GM19452 (cell line): ENCODE measurements around the gene TC2N.
A peak's percentile ranks its signal among the peaks of the same experiment; 100 is the strongest.
"Not testable (repeated sequence)": the region's sequence is repeated elsewhere in the genome, so short reads cannot be mapped to it uniquely, and the experiment has no call there.

ENCODE experiments used
- ATAC-seq: cut with Tn5 transposase; IDR thresholded peaks from one replicate; pipeline ENCODE4 v1.9.1; 2021; ENCODE audit not compliant: unreplicated experiment

The TC2N gene

GRCh38 chr14:91870001-91870400 is 2.7 kb upstream of the TC2N start:
- ATAC-seq = no peak

- no peak for ATAC-seq
Measured at GRCh38 chr14:91869556-91869955, 2.2 kb upstream of the TC2N start.

- ATAC-seq = no peak
Measured at GRCh38 chr14:91866511-91867295, 633 bp downstream of the TC2N start.

GRCh38 chr14:91866061-91866460 is 1.3 kb downstream of the TC2N start:
- no peak for ATAC-seq

- ATAC-seq = no peak
Measured at GRCh38 chr14:91862417-91862816, 4.9 kb downstream of the TC2N start.

- no peak for ATAC-seq
Measured at GRCh38 chr14:91861091-91861490, 6.2 kb downstream of the TC2N start.

- ATAC-seq = no peak
Measured at GRCh38 chr14:91860238-91860637, 7.1 kb downstream of the TC2N start.

GRCh38 chr14:91858536-91859275 is 8.6 kb downstream of the TC2N start:
- peak; percentile 78 for ATAC-seq

- no peak for ATAC-seq
Measured at GRCh38 chr14:91857614-91858013, 9.7 kb downstream of the TC2N start.

GRCh38 chr14:91854327-91854934 is 12.9 kb downstream of the TC2N start:
- no peak for ATAC-seq

- ATAC-seq = no peak
Measured at GRCh38 chr14:91851563-91851962, 15.8 kb downstream of the TC2N start.

- no peak for ATAC-seq
Measured at GRCh38 chr14:91848504-91849001, 18.8 kb downstream of the TC2N start.

- no peak for ATAC-seq
Measured at GRCh38 chr14:91847693-91848092, 19.6 kb downstream of the TC2N start.

- no peak for ATAC-seq
Measured at GRCh38 chr14:91845652-91846051, 21.7 kb downstream of the TC2N start.

GRCh38 chr14:91845056-91845455 is 22.3 kb downstream of the TC2N start:
- ATAC-seq = not testable (repeated sequence)

GRCh38 chr14:91844029-91844428 is 23.3 kb downstream of the TC2N start:
- ATAC-seq = no peak

GRCh38 chr14:91843437-91843836 is 23.9 kb downstream of the TC2N start:
- ATAC-seq = no peak

GRCh38 chr14:91841065-91841464 is 26.3 kb downstream of the TC2N start:
- ATAC-seq = no peak

GRCh38 chr14:91839749-91840148 is 27.6 kb downstream of the TC2N start:
- no peak for ATAC-seq

GRCh38 chr14:91837076-91837475 is 30.3 kb downstream of the TC2N start:
- no peak for ATAC-seq

GRCh38 chr14:91835920-91836843 is 31.2 kb downstream of the TC2N start:
- ATAC-seq = peak; percentile 65
